ENCODE data around the gene PDE1C.

The PDE1C gene

DNA sequence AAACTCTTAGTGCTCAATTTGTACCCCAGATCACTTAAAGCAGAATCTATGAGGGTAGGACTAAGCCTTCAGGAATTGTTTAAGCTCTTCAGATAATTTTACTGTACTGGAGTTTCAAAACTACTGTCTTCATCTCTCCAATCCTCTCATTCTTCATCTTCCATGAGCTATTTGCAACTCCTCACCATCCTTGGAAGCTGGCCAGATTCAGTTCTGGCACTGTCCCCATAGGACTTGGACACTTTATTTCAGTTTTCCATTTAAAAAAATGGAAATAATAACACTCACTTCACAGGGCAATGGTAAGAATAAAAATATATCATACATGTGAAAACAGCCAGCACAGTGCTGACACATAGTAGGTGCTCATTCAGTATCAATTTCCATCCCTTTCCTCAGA, 308.6 kb downstream of the PDE1C start:
- no peak for DNase-seq

GRCh38 chr7:31758755-31759154, 311.5 kb downstream of the PDE1C start:
- no peak for DNase-seq

GRCh38 chr7:31751726-31752125, 318.5 kb downstream of the PDE1C start:
- no peak for DNase-seq

GRCh38 chr7:31748084-31748483, 322.1 kb downstream of the PDE1C start:
- no peak for DNase-seq

- DNase-seq: no peak
Observed at GRCh38 chr7:31747553-31747952, 322.7 kb downstream of the PDE1C start.

DNA sequence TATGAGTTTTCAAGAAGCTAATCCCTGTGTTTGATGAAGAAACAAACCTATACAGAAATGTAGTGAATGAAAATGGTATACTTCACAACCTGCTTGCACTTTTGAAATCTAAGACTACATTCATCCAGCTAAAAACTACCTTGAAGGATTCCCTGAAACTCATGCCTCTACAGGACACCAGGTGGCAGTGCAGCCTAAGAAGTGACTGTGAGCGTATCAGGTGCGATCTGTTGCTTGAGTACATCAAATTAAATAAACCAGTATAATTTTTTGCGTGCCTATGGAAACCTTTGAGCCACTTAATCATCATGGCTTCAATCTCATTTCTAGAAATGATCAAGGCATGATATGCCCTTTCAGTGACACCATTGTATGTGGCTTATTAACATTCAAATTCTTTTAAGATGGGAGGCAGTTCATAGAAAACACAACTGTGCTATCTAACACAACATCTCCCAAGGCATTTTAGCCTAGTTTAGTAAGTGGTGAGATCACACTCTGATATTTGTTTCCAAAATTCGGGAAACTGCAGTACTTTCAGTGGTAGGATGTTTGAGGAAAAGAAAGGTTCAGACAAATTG, 325.8 kb downstream of the PDE1C start:
- peak; percentile 60 for DNase-seq

DNA sequence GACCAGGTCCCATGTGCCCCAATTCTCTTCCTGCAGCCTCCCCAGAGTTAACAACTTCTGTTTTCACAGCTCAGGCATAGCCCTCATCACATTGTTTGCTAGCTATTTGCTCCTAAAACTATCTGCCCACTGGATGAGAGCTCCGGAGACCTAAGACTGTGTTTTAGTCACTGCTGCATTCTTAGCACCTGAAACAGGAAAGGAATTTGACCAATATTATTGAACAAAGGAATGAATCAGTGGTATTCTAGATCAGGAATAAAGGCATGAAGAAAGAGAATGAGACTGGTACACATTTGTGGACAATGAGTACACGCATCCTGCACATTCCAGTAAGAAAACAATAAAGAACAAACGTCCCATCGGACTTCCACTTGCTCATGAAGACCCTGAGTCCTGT, 328.4 kb downstream of the PDE1C start:
- DNase-seq: no peak

- DNase-seq: peak; percentile 55
Observed at GRCh38 chr7:31735991-31736982, 333.9 kb downstream of the PDE1C start.

GRCh38 chr7:31734456-31734855, 335.8 kb downstream of the PDE1C start:
- DNase-seq: no peak

DNA sequence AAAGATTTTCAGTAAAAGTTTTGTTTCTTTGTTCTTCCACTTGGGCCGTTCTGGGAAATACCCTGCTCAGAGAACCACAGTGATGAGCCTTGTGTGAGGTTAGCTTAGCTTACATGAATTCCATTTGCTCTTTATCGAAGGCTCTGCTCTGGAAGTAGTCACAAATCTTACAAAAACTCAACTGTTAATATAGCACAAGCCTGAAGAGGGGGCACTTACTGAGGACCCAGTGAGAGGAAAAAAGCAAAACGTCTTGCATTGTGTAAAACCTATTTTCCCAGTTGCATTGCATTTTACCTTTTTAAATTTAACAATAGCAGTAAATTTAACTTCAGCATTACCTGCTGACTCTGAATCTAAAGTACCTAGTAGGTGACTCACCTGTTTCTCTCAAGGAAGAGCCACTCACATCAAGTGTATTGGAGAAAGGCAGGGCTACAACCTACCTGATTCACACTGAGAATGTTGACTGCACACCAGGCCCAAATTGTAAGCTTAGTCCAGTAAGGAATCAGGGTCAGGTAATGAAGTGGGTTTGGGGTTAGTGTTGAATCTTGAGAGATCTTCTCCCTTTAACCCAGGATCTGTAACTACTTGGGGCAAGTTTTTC, 340.9 kb downstream of the PDE1C start:
- DNase-seq: no peak

DNA sequence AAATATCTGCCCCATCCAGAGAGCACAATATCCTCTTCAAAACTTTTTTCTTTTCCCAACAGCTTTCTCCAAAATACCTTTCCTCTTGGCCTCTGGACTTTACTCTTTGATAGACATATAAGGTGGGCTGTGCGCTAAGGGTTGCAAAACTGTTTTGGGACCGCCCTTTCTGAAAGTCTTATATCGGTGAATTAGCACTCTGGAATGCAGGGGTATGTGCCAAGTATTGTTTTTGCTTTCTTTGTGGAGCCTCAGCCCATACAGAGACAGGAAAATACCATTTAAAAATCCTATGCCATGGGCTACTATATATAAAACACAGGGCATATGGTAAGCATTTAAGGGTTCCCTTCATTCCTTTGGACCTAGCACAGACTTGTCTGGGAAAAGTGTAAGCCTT, 345.5 kb downstream of the PDE1C start:
- no peak for DNase-seq

- DNase-seq: no peak
Observed at GRCh38 chr7:31720366-31720765, 349.8 kb downstream of the PDE1C start.

- DNase-seq: no peak
Observed at GRCh38 chr7:31716355-31716754, 353.9 kb downstream of the PDE1C start.

GRCh38 chr7:31710171-31710570, 360.0 kb downstream of the PDE1C start:
- no peak for DNase-seq

DNA sequence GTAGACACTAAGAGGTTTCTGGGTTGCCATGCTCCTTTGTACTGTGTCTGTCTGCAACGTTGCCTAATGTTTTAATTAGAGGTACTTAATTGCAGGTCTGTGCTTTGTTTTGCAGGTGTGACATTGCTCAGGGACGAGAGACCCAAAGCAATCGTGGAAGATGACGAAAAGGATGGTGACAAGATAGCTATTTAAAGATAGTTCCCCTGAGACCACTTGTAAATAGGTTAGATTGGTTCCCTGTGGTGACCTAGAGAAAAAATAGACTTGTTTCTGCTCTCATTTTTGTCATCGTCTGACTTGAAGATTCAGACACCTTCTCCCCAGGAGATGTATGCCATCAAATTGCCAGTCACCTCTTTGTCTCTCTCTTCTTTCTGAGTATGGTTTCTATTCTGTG, 363.1 kb downstream of the PDE1C start:
- DNase-seq: no peak

DNA sequence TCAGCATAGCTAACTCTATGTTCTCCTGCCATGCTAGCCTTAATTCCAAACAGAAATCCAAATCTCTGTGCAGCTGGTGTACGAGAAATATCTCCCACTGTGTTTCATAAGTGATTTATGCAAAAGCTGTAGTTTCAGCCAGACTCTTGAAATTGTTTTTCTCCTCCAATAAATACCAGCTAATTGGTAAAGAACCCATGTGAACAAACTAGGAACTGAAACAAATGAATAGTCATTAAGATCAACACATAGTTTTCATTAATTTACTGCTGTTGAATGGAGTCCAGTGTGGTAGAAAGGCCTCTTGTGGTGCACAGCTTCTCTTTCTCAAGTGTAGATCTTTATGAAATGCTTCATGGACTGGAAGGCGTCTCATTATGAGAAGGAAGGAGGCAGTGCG, 364.8 kb downstream of the PDE1C start:
- no peak for DNase-seq

- DNase-seq: no peak
Observed at GRCh38 chr7:31702354-31702753, 367.9 kb downstream of the PDE1C start.

Measured in NCI-H1105 (cell line).